Natural killer cell treated with Interleukin-12 subunit alpha and Interleukin-12 subunit beta and Interleukin-15 and Interleukin-18, amount 100 ng/mL, for 72 hours (primary cell): ENCODE measurements around the gene IGFBP4. TPM values are rescaled to one million over a fixed set of nuclear protein-coding genes. Genes with fewer than 3 reads are reported as not detected.
"Not testable (repeated sequence)": the region's sequence is repeated elsewhere in the genome, so short reads cannot be mapped to it uniquely, and the experiment has no call there.

Source experiments
- ATAC-seq, 2 donors: fragments of 150-1000 bp; cut with Tn5 transposase in 1 of 2; sonication (Bioruptor Pico), chemical (Tn5 transposase) in 1 of 2; 2 replicates each; pipeline ENCODE4 v1.10.0; 2021
- DNase-seq: peaks from one replicate; pipeline ENCODE4 v3.0.0; 2022; ENCODE audit warnings: low spot score
- H3K27ac Mint-ChIP-seq, 2 donors: 1 replicate in 1 of 2; 2 replicates in 1 of 2; pipeline ENCODE4 v1.8.0; 2022; ENCODE audit warnings: mixed read lengths in 2 of 2, mild to moderate bottlenecking in 1 of 2, moderate library complexity in 1 of 2
- H3K27me3 Mint-ChIP-seq, 2 donors: 1 replicate in 1 of 2; 2 replicates in 1 of 2; pipeline ENCODE4 v1.8.0; 2022; ENCODE audit warnings: mixed read lengths in 2 of 2
- H3K36me3 Mint-ChIP-seq: one replicate; pipeline ENCODE4 v1.8.0; 2022; ENCODE audit warnings: mixed read lengths
- H3K4me1 Mint-ChIP-seq, 2 donors: 1 replicate in 1 of 2; 2 replicates in 1 of 2; pipeline ENCODE4 v1.8.0; 2022; ENCODE audit warnings: low read depth in 2 of 2, mixed read lengths in 2 of 2, mild to moderate bottlenecking in 1 of 2
- H3K4me3 Mint-ChIP-seq: one replicate; pipeline ENCODE4 v1.8.0; 2022; ENCODE audit warnings: mixed read lengths
- H3K9me3 Mint-ChIP-seq: 2 replicates; pipeline ENCODE4 v1.8.0; 2022; ENCODE audit warnings: mixed read lengths
- total RNA-seq, 2 donors: library from RNA; stranded (reverse); gene quantifications; one replicate each; pipeline ENCODE4 v1.2.3, GENCODE V29; 2022

Gene IGFBP4
- total RNA-seq: under 1 TPM; 0.59 to 0.88 TPM

- peak within 1 kb of the TSS; percentile 69 for H3K4me3 Mint-ChIP-seq
- peak within 1 kb of the TSS; percentile 17 to 30 for H3K27ac Mint-ChIP-seq
- H3K4me1 Mint-ChIP-seq: peaks cover 27 to 28% of the 10 kb centered on the region in 2 donors
- H3K36me3 Mint-ChIP-seq: no peaks in the 10 kb centered on the region
- peak; percentile 82 to 90 for ATAC-seq
- peak; percentile 84 for DNase-seq
- H3K9me3 Mint-ChIP-seq: no peaks in the 10 kb centered on the region
- peaks cover 10 to 16% of the 10 kb centered on the region in 2 donors for H3K27me3 Mint-ChIP-seq
Observed at GRCh38 chr17:40443196-40443987, at the start of gene IGFBP4. Gene IGFBP4, plus strand, starts transcription at chr17:40443450. Its CDS starts 286 bp downstream, at chr17:40443736.

- Mint-ChIP-seq H3K9me3 (no peaks in the 10 kb centered on the region), H3K4me3 (no peak overlapping the region), H3K27ac (no peak overlapping the region), H3K4me1 (peaks cover 0 to 4% of the 10 kb centered on the region in 2 donors), H3K36me3 (peaks cover 38% of the 10 kb centered on the region), H3K27me3 (no peaks in the 10 kb centered on the region)
- no peak for ATAC-seq
- no peak for DNase-seq
Observed at GRCh38 chr17:40399185-40399584, 44.1 kb upstream of the IGFBP4 start.

DNA sequence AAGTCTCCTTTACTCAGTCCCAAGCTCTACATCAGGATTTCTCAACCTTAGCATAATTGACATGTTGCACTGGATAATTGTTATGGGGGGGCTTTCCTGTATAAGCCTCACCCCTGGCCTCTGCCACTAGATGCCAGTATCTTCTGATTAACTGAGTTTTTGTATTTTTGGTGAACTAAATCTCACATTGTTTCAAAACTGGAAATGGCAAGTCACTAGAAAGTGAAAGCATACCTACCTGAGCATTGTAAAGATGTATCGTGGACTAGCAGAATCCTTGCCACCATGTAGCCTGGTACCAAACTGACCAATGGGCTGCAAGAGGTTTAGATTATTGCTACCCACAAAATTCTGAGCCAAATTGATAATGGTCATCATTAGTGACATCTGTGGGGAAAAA is 40.6 kb upstream of the IGFBP4 start:
- no peaks in the 10 kb centered on the region for H3K9me3 Mint-ChIP-seq
- no peak overlapping the region for H3K27ac Mint-ChIP-seq
- ATAC-seq: no peak
- no peaks in the 10 kb centered on the region for H3K27me3 Mint-ChIP-seq
- peaks cover 34% of the 10 kb centered on the region for H3K36me3 Mint-ChIP-seq
- H3K4me3 Mint-ChIP-seq: no peak overlapping the region
- no peak for DNase-seq
- H3K4me1 Mint-ChIP-seq: peaks cover 0 to 4% of the 10 kb centered on the region in 2 donors

GRCh38 chr17:40404003-40404402 is 39.2 kb upstream of the IGFBP4 start:
- peaks cover 0 to 4% of the 10 kb centered on the region in 2 donors for H3K4me1 Mint-ChIP-seq
- H3K4me3 Mint-ChIP-seq: no peak overlapping the region
- H3K27me3 Mint-ChIP-seq: no peaks in the 10 kb centered on the region
- no peaks in the 10 kb centered on the region for H3K9me3 Mint-ChIP-seq
- DNase-seq (no peak), ATAC-seq (no peak)
- no peak overlapping the region for H3K27ac Mint-ChIP-seq
- H3K36me3 Mint-ChIP-seq: peaks cover 34% of the 10 kb centered on the region

- Mint-ChIP-seq H3K27ac (no peak overlapping the region), H3K4me1 (no peaks in the 10 kb centered on the region), H3K4me3 (no peak overlapping the region), H3K27me3 (no peaks in the 10 kb centered on the region), H3K36me3 (peaks cover 8% of the 10 kb centered on the region), H3K9me3 (no peaks in the 10 kb centered on the region)
- ATAC-seq: no peak
- no peak for DNase-seq
Observed at GRCh38 chr17:40407460-40407859, 35.8 kb upstream of the IGFBP4 start.

- H3K36me3 Mint-ChIP-seq, H3K27ac Mint-ChIP-seq, H3K9me3 Mint-ChIP-seq, ATAC-seq, H3K4me3 Mint-ChIP-seq, H3K27me3 Mint-ChIP-seq, H3K4me1 Mint-ChIP-seq, DNase-seq: not testable (repeated sequence)
Observed at GRCh38 chr17:40409540-40409939, 33.7 kb upstream of the IGFBP4 start.

DNA sequence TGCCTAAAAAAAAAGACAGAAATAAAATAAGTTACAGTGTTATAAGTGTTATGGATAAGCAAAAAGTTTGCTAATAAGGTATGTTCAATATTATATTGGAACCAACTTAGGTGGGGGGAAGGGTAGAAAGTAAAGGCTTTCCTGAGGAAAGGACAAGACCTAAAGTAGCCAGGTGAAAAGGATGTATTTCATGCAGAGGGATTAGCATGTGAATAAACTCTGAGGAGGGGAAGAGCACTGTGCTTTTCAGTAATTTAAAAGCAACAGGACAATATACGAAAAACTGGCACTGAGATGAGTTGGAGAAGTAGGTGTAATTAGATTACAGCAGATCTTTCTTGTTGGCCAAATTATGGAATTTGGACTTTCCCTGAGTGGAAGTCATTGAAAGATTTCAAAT is 33.2 kb upstream of the IGFBP4 start:
- Mint-ChIP-seq H3K27ac (no peak overlapping the region), H3K27me3 (no peaks in the 10 kb centered on the region), H3K36me3 (peaks cover 4% of the 10 kb centered on the region), H3K9me3 (no peaks in the 10 kb centered on the region), H3K4me3 (no peak overlapping the region), H3K4me1 (no peaks in the 10 kb centered on the region)
- DNase-seq (no peak), ATAC-seq (no peak)

GRCh38 chr17:40411821-40412220 is 31.4 kb upstream of the IGFBP4 start:
- Mint-ChIP-seq H3K27me3 (no peaks in the 10 kb centered on the region), H3K4me1 (peaks cover 0 to 3% of the 10 kb centered on the region in 2 donors), H3K27ac (no peak overlapping the region), H3K4me3 (no peak overlapping the region), H3K9me3 (no peaks in the 10 kb centered on the region), H3K36me3 (peaks cover 4% of the 10 kb centered on the region)
- no peak for DNase-seq
- no peak for ATAC-seq

GRCh38 chr17:40412880-40413279 is 30.4 kb upstream of the IGFBP4 start:
- ATAC-seq (no peak), DNase-seq (no peak)
- Mint-ChIP-seq H3K27ac (no peak overlapping the region), H3K4me1 (peaks cover 0 to 7% of the 10 kb centered on the region in 2 donors), H3K36me3 (peaks cover 4% of the 10 kb centered on the region), H3K27me3 (no peaks in the 10 kb centered on the region), H3K9me3 (no peaks in the 10 kb centered on the region), H3K4me3 (no peak overlapping the region)

GRCh38 chr17:40414312-40414711 is 28.9 kb upstream of the IGFBP4 start:
- H3K4me1 Mint-ChIP-seq, ATAC-seq, H3K4me3 Mint-ChIP-seq, H3K27me3 Mint-ChIP-seq, H3K27ac Mint-ChIP-seq, DNase-seq, H3K9me3 Mint-ChIP-seq, H3K36me3 Mint-ChIP-seq: not testable (repeated sequence)

- Mint-ChIP-seq H3K36me3 (peaks cover under 1% of the 10 kb centered on the region), H3K27ac (no peak overlapping the region), H3K4me1 (peaks cover 0 to 9% of the 10 kb centered on the region in 2 donors), H3K4me3 (peak overlapping the region; percentile 18), H3K27me3 (no peaks in the 10 kb centered on the region), H3K9me3 (no peaks in the 10 kb centered on the region)
- no peak for ATAC-seq
- no peak for DNase-seq
Observed at GRCh38 chr17:40415390-40415789, 27.9 kb upstream of the IGFBP4 start.

DNA sequence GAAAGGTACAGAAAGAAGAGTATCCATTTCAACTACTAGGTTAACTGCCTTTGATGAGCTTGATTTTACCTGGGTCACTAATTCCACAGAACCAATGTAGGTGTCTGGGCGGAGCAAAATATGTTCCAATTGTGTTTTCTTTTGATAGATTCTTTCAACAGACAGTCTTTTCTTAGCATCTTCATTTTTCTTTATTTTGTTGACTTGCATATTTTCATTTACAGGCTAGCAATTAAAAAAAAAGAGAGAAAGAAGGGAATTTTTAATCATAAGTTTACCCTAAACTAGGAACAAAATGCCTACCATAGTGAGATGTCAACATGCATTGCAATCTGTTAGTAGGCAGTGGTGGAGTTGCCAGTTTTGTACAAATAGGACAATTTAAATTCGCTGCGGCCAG is 26.6 kb upstream of the IGFBP4 start:
- Mint-ChIP-seq H3K9me3 (no peaks in the 10 kb centered on the region), H3K4me3 (peak overlapping the region; percentile 93), H3K27me3 (no peaks in the 10 kb centered on the region), H3K36me3 (no peaks in the 10 kb centered on the region), H3K27ac (peak overlapping the region in 1 of 2 donors; percentile 62), H3K4me1 (peaks cover 0 to 9% of the 10 kb centered on the region in 2 donors)
- no peak for ATAC-seq
- DNase-seq: no peak

- Mint-ChIP-seq H3K27ac (peak overlapping the region; percentile 62 to 81), H3K27me3 (no peaks in the 10 kb centered on the region), H3K36me3 (no peaks in the 10 kb centered on the region), H3K4me3 (peak overlapping the region; percentile 93), H3K4me1 (peaks cover 0 to 9% of the 10 kb centered on the region in 2 donors), H3K9me3 (no peaks in the 10 kb centered on the region)
- ATAC-seq (no peak), DNase-seq (no peak)
Observed at GRCh38 chr17:40417258-40417608, 26.0 kb upstream of the IGFBP4 start.

GRCh38 chr17:40417609-40418427 is 25.4 kb upstream of the IGFBP4 start, which contains the start of gene TOP2A:
Gene TOP2A, minus strand, starts transcription at chr17:40417896. Its CDS starts 105 bp downstream, at chr17:40417791.
- no peaks in the 10 kb centered on the region for H3K36me3 Mint-ChIP-seq
- DNase-seq (peak; percentile 96), ATAC-seq (peak; percentile 99 to 100)
- H3K9me3 Mint-ChIP-seq: no peaks in the 10 kb centered on the region
- peak within 1 kb of the TSS; percentile 93 for H3K4me3 Mint-ChIP-seq
- H3K27me3 Mint-ChIP-seq: no peaks in the 10 kb centered on the region
- H3K4me1 Mint-ChIP-seq: peaks cover 0 to 9% of the 10 kb centered on the region in 2 donors
- H3K27ac Mint-ChIP-seq: peak within 1 kb of the TSS; percentile 62 to 81
